Activated naive CD8-positive, alpha-beta T cell (primary cell): ENCODE results near the gene TUBB2A.
"Not testable (repeated sequence)": the region's sequence is repeated elsewhere in the genome, so short reads cannot be mapped to it uniquely, and the experiment has no call there.

ENCODE experiments used
- H3K27ac Mint-ChIP-seq: one replicate; pipeline ENCODE4 v1.8.0; 2021; ENCODE audit warnings: mixed read lengths
- H3K27me3 Mint-ChIP-seq: one replicate; pipeline ENCODE4 v1.8.0; 2021; ENCODE audit warnings: mixed read lengths
- H3K36me3 Mint-ChIP-seq: one replicate; pipeline ENCODE4 v1.8.0; 2021; ENCODE audit warnings: mixed read lengths
- H3K4me1 Mint-ChIP-seq: one replicate; pipeline ENCODE4 v1.8.0; 2021; ENCODE audit warnings: low read depth, mixed read lengths
- H3K4me3 Mint-ChIP-seq: one replicate; pipeline ENCODE4 v1.8.0; 2021; ENCODE audit warnings: mild to moderate bottlenecking, mixed read lengths
- H3K9me3 Mint-ChIP-seq: one replicate; pipeline ENCODE4 v1.8.0; 2021; ENCODE audit warnings: low read depth, mixed read lengths

TUBB2A gene

DNA sequence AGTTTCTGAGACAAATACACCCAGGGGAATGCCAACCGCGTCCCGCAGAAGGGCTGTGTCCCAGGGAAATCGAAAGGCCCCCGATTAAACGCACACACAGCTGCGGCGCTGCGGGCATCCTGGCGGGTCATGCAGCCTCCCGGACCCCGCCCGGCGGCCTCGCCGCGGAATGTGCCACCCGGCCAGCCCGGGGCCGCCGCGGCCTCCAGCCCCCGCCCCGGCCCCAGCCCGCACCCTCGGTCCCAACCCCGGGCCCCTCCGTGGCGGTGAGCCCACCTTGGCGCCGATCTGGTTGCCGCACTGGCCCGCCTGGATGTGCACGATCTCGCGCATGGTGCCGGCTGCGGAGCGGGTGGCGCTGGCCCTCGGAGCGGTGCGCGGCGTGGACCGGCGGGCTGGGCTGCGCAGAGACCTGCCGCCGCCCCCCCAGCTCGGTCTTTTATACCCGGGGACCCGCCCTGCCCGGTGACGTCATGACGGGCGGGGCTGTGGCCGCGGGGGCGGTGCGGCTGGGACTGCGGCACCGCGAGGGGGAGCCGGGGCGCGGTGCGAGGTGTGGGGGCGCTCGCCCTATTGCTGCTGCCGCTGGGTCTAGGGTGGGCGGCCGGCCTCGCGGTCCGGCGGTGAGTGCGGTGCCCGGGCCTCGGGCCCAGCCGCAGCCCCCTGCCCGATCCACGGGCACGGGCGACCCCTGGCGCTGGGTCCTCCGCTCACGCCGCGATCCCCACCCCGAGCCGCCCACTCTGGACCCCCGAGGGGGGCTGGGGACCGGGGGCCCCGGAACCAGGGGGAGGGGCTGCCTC is at the start of gene TUBB2A:
TSS of gene TUBB2A (minus strand) at position 414 of the 803 bp plus-strand sequence. CDS start at position 333, 81 bp downstream.
- peaks cover 41% of the 10 kb centered on the region for H3K4me1 Mint-ChIP-seq
- no peaks in the 10 kb centered on the region for H3K27me3 Mint-ChIP-seq
- H3K36me3 Mint-ChIP-seq, result peaks cover 4% of the 10 kb centered on the region
- H3K9me3 Mint-ChIP-seq, result peaks cover 4% of the 10 kb centered on the region
- peak within 1 kb of the TSS; percentile 76 for H3K27ac Mint-ChIP-seq
- peak within 1 kb of the TSS; percentile 92 for H3K4me3 Mint-ChIP-seq

DNA sequence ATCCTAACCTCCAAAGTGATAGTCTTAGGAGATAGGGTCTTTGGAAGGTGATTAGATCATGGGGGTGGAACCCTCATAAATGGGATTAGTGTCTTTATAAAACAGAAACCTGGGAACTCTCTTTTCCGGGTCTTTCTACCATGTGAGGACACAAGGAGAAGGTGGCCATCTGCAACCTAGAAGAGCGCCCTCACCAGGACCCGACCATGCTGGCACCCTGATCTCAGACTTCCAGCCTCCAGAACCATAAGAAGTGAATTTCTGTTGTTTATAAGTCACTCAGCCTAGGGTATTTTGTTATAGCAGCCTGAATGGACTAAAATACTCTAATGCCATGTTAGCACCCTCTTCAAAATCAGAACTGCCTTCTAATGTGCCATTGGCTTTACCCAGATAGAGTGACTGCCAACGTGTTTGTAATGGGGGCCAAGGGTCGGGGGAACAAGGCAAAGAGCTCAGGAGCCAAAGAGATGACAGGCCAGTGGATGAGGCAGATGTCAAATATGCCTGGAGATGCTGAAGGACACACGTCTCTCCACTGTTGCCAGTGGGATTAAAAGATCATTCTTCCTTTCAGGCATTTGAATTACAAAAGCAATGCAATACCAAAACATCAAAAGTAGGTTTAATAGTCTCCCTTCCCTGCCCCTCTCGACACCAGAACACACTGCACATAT is 49.1 kb upstream of the TUBB2A start:
- Mint-ChIP-seq H3K27ac (no peak overlapping the region), H3K36me3 (peaks cover 10% of the 10 kb centered on the region), H3K9me3 (peaks cover 5% of the 10 kb centered on the region), H3K4me3 (no peak overlapping the region), H3K4me1 (peaks cover 22% of the 10 kb centered on the region), H3K27me3 (peaks cover 15% of the 10 kb centered on the region)

DNA sequence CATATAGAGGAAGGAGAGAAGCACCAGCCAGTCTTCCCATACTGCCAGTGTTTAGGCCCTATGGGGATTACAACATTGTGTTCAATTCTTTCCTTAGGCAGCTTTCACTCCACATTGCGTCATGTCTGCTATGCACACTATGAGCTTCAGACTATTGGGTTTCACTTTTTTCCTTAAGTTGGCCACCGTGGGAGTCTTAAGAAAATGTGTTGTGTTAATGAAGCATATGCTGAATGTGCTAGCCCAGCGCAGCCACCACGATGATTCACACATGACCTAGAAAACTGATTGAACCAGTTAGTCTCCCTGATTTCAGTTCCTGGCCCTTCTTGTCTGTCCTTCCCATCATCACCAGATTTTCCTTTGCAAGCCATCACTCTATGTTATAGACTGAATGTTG is 48.6 kb upstream of the TUBB2A start:
- H3K36me3 Mint-ChIP-seq, result peaks cover 10% of the 10 kb centered on the region
- H3K27me3 Mint-ChIP-seq, result peaks cover 15% of the 10 kb centered on the region
- H3K27ac Mint-ChIP-seq, result no peak overlapping the region
- H3K4me1 Mint-ChIP-seq, result peaks cover 22% of the 10 kb centered on the region
- H3K4me3 Mint-ChIP-seq, result no peak overlapping the region
- H3K9me3 Mint-ChIP-seq, result peaks cover 5% of the 10 kb centered on the region

DNA sequence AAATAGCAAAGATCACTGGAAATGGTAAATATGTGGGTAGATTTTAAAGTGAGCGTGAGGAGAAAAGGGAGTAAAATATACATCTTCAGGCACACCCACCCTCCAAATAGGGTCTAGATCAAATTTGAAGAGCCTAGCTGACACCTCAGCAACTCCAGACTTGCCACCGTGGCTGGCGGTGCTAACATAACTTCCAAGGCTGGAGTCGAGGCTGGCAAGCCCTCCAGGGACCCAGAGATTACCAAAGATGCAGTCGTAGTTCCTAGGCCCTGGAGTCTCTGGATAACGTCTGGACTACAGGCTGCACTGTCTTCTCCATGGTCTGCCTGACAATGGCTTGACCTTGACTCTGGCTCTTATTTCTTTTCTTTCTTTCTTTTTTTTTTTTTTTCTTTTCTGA is 47.6 kb upstream of the TUBB2A start:
- Mint-ChIP-seq H3K9me3 (peaks cover 5% of the 10 kb centered on the region), H3K27me3 (peaks cover 17% of the 10 kb centered on the region), H3K4me3 (no peak overlapping the region), H3K36me3 (peaks cover 10% of the 10 kb centered on the region), H3K27ac (no peak overlapping the region), H3K4me1 (peaks cover 20% of the 10 kb centered on the region)

DNA sequence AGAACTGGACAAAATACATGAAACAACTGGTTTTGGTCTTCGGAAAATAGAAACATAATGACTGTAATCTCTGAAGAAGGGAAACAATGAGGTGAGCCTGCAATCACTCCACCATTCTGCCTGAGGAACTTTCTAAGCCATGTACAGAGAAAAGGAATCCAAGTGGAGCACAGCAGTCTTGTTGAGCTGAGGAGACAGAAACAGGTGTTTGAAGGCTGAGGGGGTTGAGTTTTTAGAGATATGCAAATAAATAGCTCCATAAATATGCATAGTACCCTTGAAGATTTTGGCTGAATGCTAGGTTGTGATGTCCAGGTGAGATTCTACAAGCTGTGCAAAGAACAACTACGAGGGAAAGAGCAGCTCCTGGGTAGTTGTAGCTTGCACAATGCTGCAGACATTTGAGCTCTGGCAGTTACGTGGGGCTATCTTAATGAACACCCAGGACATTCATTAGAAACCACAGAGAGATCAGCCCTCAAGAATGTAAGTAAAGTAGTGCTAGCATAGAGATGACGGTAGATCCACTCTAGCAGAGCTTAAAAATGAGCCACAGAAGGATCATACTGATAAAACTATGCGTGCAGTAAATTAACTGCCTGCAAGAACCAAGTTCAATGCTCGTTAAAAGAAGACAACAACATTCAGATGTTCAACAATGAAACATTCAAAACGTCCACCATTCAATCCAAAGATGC is 45.8 kb upstream of the TUBB2A start:
- Mint-ChIP-seq H3K27ac (no peak overlapping the region), H3K36me3 (peaks cover 10% of the 10 kb centered on the region), H3K9me3 (peaks cover 5% of the 10 kb centered on the region), H3K4me3 (no peak overlapping the region), H3K4me1 (peaks cover 3% of the 10 kb centered on the region), H3K27me3 (peaks cover 11% of the 10 kb centered on the region)

DNA sequence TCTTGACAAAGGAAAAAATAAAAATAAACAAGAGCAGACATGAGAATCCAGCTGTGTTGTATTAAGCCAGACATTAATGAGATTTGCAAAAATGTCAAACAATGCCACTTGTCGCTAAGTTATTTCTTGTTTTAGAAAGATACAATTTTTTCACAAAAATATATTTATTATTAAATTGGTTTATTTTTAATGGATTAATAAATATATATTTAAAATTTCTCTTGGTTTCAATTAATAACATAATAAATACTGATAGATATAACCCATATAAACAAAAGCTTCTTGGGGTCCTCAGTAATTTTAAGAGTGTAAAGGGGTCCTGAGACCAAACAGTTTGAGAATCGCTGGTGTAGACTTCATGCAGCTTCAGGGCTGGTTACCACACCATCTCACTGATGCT is 44.0 kb upstream of the TUBB2A start:
- peaks cover 9% of the 10 kb centered on the region for H3K27me3 Mint-ChIP-seq
- H3K4me1 Mint-ChIP-seq, result no peaks in the 10 kb centered on the region
- no peak overlapping the region for H3K27ac Mint-ChIP-seq
- peaks cover 7% of the 10 kb centered on the region for H3K36me3 Mint-ChIP-seq
- H3K9me3 Mint-ChIP-seq, result peaks cover 5% of the 10 kb centered on the region
- H3K4me3 Mint-ChIP-seq, result no peak overlapping the region

DNA sequence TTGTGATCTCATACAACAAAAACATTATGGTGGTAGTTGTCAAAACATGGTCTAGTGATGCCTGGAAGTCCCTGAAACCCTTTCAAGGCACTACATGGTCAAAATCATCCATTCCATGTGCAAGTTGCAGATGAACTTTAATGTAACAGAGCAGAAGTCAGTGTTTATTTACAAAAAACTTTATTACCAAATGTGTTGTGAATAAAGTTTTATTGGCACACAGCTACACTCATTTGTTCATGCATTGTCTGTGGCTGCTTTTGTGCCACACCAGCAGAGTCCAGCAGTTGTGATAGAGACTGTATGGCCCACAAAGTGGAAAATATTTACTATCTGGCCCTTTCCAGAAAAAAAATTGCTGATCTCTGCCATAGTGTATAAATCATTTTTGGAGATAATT is 43.3 kb upstream of the TUBB2A start:
- no peak overlapping the region for H3K4me3 Mint-ChIP-seq
- no peak overlapping the region for H3K27ac Mint-ChIP-seq
- H3K9me3 Mint-ChIP-seq, result peaks cover 5% of the 10 kb centered on the region
- H3K36me3 Mint-ChIP-seq, result peaks cover 7% of the 10 kb centered on the region
- H3K27me3 Mint-ChIP-seq, result peaks cover 9% of the 10 kb centered on the region
- H3K4me1 Mint-ChIP-seq, result no peaks in the 10 kb centered on the region

DNA sequence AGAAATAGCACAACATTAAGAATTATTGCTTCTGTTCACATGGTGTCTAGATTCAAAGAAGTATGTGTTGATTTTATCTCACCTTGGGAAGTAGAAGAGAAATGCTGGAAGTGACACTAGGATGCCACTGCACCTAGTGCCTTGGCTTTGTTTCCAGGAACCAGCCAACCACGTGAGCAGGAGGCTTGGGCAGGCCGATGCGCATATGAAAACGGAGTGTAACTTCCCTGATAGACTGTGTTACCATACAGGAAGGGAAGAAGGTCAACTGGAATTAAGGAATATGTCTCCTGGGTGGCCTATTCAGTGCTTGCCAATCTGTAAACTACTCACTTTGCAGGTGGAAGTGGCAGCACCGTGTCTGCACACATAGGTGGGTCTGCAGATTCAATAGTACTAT is 42.0 kb upstream of the TUBB2A start:
- no peak overlapping the region for H3K4me3 Mint-ChIP-seq
- peaks cover 7% of the 10 kb centered on the region for H3K27me3 Mint-ChIP-seq
- no peaks in the 10 kb centered on the region for H3K9me3 Mint-ChIP-seq
- H3K36me3 Mint-ChIP-seq, result peaks cover 3% of the 10 kb centered on the region
- H3K27ac Mint-ChIP-seq, result no peak overlapping the region
- H3K4me1 Mint-ChIP-seq, result no peaks in the 10 kb centered on the region

DNA sequence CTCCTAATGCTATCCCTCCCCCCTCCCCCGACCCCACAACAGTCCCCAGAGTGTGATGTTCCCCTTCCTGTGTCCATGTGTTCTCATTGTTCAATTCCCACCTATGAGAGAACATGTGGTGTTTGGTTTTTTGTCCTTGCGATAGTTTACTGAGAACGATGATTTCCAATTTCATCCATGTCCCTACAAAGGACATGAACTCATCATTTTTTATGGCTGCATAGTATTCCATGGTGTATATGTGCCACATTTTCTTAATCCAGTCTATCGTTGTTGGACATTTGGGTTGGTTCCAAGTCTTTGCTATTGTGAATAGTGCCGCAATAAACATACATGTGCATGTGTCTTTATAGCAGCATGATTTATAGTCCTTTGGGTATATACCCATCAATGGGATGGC is 40.4 kb upstream of the TUBB2A start:
- H3K4me1 Mint-ChIP-seq, H3K36me3 Mint-ChIP-seq, H3K4me3 Mint-ChIP-seq, H3K9me3 Mint-ChIP-seq, H3K27me3 Mint-ChIP-seq, H3K27ac Mint-ChIP-seq: not testable (repeated sequence)

DNA sequence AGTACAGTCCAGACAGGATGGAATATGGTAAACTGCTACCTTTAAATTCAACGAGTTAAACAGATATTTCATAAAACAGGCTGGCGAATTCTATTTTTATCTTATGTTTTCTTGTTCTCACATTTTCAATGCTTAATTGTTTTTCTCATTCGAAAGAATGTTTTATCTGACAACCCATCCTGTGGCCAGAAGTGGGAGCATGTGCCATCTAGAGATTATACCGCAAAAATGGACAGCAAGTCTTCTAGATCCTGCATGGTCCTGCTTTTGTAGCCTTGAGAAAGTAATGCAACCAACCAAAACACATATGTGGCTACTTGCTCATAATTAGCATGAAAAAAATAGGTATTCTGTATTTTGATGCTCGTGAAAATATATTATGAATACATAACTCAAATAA is 39.4 kb upstream of the TUBB2A start:
- Mint-ChIP-seq H3K4me3 (no peak overlapping the region), H3K27me3 (peaks cover 4% of the 10 kb centered on the region), H3K36me3 (no peaks in the 10 kb centered on the region), H3K9me3 (no peaks in the 10 kb centered on the region), H3K4me1 (no peaks in the 10 kb centered on the region), H3K27ac (no peak overlapping the region)

DNA sequence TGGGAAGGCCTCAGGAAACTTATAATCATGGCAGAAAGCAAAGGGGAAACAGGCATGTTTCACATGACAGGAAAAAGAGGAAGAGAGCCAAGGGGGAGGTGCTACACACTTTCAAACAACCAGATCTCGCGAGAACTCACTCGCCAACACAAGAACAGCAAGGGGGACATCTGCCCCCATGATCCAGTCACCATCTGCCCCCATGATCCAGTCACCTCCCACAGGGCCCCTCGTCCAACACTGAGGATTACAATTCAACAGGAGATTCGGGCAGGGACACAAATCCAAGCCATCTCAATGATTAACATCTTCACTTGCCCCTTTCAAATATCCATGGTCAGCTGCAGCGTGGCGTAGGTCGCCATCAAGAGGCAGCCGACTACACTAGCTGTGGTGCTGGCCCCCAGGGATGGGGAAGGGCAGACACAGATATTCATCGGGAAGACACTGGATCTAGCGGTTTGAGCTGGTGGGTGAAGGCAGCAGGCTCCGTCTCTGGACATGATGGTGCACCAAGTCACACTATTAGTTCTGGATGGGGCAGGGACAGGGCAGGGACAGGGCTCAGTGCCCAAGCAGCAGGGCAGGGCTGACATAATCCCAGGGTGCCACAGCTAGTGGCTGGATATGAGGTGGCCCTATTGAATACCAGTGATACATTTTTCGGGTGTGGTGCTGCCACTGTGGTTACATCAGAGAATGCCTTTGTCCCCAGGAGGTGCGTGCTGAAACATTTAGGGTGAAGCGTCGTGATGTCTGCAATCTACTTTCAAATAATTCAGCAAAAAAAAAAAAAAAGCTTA is 38.6 kb upstream of the TUBB2A start:
- Mint-ChIP-seq H3K4me3 (no peak overlapping the region), H3K27me3 (peaks cover 4% of the 10 kb centered on the region), H3K4me1 (no peaks in the 10 kb centered on the region), H3K36me3 (no peaks in the 10 kb centered on the region), H3K27ac (no peak overlapping the region), H3K9me3 (no peaks in the 10 kb centered on the region)

DNA sequence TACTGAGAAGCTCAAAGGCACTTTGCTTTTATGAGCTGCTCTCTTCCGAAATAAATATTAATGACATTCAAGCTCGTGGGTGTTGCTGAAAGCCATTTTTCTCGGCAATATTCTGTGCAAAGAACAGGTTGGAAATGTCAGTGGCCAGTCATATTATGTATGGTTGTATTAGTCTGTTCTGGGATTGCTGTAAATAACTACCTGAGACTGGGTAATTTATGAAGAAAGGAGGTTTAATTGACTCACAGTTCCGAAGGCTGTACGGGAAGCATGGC is 38.0 kb upstream of the TUBB2A start:
- H3K27ac Mint-ChIP-seq, result no peak overlapping the region
- no peaks in the 10 kb centered on the region for H3K36me3 Mint-ChIP-seq
- no peaks in the 10 kb centered on the region for H3K4me1 Mint-ChIP-seq
- H3K4me3 Mint-ChIP-seq, result no peak overlapping the region
- no peaks in the 10 kb centered on the region for H3K9me3 Mint-ChIP-seq
- peaks cover 2% of the 10 kb centered on the region for H3K27me3 Mint-ChIP-seq

DNA sequence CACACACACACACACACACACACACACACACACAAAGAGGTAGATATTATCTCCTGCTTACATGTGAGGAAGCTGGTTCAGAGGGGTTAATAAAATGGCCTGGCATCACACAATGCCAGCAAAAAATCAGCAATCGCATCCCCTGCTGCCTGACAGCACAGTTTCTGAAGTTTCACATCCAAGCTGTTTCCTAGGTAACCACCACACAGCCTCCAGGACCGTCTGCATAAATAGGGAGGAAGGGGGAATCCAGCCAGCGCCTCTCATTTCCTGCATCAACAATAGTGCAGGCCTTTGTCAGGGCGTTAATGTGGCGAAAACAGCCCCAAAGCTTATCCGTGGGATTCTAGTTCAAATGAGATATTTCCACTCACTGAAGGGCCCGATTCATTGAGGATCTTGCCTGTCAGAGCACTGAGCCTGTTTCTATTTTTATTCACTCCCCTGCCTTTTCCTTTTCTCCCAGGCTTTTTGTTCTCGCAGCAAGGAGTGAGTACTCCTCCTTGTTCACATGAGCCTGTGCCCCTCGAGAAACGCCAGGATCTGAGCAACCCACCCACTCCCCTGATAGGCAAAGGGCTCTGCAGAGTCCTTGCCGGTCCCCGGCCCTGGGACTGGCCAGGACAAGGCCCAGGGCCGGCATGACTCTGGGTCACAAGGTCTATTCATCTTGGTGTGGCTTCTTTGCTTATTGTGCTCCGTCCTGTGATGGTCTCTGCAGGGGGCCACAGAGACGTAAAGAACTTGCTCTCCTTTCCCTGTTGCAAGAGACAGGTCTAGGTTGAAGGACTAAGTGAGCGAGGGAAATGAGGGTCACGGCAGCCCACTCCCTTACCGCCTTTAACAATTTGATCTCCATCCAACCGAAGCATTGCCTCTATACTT is 37.4 kb upstream of the TUBB2A start:
- Mint-ChIP-seq H3K9me3 (no peaks in the 10 kb centered on the region), H3K27me3 (peaks cover 2% of the 10 kb centered on the region), H3K4me1 (no peaks in the 10 kb centered on the region), H3K4me3 (no peak overlapping the region), H3K36me3 (no peaks in the 10 kb centered on the region), H3K27ac (no peak overlapping the region)
